ENCODE results near the gene RBM38.

The RBM38 gene

DNA sequence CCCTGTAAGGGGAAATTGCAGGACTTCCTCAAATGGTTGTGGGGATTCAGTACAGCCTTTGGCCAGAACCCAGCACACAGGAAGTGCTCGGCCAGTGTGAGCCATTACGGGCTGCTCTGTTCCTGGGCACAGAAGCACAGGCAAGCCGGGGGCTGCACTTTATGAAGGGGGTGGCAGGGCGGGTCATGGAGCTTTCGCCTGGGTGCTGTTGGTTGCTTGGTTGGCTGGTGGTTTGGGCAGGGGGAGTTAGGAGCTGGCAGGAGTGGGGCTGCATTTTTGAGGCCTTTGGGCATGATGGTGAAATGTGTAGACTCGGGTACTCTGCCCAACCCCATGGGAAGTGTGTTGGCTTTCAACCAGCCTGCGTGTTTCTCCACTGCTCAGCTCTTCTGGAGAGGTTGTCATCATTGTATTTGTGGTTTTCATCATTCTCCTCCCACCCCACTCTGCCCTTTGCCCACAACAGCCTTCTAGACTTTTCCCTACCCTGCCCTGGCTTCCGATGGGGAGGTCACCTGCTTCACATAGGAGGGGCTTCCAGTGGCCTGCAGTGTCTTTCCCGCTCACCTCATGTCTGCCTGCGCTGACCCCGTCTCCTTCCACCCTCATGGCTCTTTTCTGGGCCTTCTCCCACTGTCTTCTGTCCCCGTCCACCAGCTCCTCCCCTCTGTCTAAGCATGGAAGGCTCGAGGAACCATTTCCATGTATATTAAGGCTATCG is 16.1 kb upstream of the RBM38 start:
- DNase-seq: no peak

GRCh38 chr20:57375652-57376230 is 15.5 kb upstream of the RBM38 start:
- no peak for DNase-seq

DNA sequence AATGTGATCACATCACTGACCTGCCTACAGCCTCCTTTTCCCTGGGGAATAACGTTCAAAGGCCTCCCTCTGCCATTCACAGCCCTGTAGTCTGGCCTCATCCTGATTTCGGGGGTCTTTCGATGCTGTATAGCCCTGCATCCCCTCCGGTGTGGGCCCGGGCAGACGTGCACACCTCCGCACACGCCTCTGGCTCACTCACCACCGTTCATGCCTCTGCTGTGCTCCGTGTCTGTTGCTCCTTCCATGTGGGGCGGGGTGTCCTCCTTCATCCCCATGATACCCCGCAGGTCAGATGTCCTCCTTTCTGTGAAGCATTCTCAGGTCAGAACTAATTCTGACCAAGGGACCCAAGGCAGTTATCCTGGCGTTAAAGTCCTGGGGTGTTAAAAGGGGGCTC is 13.8 kb upstream of the RBM38 start:
- no peak for DNase-seq

GRCh38 chr20:57378107-57378506 is 13.1 kb upstream of the RBM38 start:
- DNase-seq: no peak

GRCh38 chr20:57378646-57379262 is 12.4 kb upstream of the RBM38 start:
- no peak for DNase-seq

- no peak for DNase-seq
Measured at GRCh38 chr20:57379263-57379647, 11.9 kb upstream of the RBM38 start.

GRCh38 chr20:57380081-57380750 is 11.0 kb upstream of the RBM38 start:
- no peak for DNase-seq

DNA sequence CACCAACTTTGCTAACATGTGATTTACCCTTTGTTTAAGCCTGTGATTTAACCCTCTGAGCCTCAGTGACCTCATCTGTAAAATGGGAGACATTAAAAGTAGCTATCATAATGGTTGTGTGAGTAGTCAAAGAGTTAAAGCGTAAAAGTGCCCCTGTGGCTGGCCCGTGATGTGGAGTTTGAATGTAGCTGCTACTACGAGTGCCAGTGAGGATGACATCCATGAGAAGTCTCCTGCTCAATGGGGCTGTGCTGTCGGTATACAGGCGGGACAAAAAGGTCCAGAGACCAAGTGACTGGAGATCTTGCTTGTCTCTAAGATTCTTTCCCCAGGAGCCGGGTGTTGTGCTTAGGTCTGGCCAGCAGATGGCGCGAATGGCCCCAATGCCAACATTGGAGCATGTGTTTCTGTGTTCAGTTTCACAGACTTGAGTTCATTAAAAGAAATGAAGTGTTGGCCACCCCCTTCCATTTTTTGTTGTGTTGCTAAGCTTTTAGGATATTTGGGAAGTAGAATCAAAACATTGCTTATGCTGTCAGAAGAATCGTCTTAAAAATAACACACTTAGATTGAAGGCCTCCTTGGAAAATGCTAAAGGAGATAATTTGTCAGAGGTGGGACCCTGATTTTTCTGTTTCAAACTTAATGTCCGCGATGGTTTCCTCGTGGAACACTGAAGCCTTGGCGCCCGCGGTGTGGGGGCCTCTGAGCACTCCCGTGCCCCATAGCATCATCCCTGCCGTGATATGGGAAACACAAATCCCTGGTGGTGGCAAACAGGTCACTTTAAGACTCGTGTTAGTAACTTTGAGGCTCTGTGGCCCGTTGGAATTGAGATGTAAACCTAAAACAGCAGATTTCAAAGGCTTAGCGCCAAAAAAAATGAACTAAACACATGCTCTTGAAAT is 9.3 kb upstream of the RBM38 start:
- peak; percentile 85 for DNase-seq

- DNase-seq: no peak
Measured at GRCh38 chr20:57382516-57382915, 8.7 kb upstream of the RBM38 start.

DNA sequence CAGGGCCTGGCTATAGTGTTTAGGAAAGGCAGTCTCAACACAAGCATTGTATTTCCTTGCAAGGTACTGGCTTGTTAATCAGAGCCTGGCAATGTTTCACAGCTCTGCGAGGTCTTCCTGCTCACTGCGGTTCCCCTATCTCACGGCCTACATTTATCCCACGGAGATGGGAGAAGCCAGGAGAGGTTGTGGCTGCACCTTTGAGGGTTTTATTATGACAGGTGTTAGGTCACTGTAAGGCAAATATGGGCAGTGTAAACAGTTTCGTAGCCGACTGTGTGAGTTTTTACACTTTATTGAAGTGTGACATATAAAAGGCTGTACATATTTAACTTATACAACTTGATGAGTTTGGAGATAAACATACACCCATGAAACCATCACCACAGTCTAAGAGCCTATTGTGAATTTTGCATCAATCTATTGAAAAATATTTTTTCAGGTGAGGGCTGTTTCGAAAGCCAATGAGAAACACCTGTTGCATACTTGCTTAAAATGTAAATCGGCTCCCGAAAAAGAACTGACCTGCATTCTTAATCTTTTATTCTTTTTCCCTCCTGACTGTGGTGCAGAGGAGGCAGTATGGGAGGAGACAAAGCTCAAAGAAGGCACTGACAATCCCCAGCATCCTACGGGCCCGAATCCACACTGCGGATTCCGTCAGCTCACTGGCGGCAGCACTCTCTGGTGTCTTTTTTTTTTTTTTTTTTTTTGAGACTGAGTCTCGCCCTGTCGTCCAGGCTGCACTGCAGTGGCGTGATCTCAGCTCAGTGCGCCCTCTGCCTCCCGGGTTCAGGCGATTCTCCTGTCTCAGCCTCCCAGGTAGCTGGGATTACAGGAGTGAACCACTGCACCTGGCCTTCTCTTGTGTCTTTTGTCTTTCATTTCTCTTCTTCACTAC is 7.5 kb upstream of the RBM38 start:
- no peak for DNase-seq

- DNase-seq: no peak
Measured at GRCh38 chr20:57384486-57384885, 6.7 kb upstream of the RBM38 start.

DNA sequence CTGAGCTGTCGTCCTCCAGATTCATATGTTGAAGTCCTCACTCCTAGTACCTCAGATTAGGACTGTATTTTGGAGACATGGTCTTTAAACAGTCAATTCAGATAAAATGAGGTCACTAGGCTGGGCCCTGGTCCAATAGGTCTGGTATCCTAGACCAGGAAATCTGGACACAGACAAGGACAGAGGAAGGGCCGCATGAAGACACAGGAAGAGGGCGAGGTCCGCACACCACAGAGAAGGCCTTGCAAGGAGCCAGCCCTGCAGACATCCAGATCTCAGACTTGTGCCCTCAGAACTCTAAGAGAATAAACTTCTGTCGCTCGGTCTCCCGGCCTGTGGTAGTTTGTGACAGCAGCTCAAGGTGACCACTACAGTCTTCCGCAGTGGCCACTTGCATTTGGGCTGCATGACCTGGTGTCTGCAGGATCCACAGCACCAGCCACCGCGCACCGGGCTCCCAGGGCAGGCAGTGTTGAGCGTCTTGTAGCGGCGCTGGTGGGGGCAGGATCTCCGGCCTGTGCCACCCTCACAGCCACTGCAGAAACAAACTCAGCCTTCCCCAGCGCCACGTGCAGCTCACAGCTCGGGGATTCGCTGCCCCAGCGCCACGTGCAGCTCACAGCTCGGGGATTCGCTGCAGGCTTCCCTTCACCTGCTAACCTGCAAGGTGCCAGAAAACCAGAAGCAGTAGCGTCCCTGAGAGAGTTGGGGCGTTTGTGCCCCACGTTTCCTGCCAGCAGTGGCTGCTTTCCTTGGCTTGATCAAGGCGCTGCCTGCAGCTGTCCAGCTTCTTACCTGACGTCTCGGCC is 6.0 kb upstream of the RBM38 start:
- no peak for DNase-seq

- no peak for DNase-seq
Measured at GRCh38 chr20:57385940-57386339, 5.3 kb upstream of the RBM38 start.

GRCh38 chr20:57386762-57387161 is 4.4 kb upstream of the RBM38 start:
- no peak for DNase-seq

DNA sequence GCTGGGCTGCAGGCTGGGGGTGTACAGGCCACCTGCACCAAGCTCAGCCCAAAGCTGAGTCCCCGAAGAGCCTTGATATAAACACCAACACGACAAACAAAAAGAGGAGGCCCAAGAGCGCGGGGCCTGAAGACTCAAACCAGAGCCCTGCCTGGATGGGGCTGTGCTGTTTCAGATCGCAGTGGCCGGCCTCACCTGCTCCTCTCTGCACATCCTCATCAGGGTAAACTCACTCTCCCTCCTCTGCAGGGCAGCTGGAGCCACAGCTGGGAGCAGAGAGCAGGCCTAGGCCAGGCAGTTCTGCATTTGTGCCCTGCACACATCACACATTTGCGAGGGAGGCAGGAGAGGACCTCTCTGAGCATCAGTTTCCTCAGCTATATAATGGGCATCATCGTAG is 3.7 kb upstream of the RBM38 start:
- no peak for DNase-seq

DNA sequence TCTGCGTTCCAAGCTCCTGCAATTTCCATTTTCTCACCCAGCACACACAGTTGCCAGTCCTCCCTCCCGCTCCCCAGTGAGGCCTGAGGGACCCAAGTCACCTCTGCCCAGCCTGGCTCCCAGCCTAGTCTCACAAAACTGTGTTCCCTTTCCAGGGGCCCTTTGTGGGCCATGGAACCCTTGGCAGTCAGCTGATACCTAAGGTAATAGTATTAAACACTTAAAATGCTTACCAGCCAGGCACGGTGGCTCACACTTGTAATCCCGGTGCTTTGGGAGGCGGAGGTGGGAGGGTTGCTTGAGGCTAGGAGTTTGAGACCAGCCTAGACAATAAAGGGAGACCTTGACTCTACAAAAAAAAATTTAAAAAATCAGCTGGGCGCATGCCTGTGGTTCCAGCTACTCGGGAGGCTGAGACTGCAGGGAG is 3.2 kb upstream of the RBM38 start:
- no peak for DNase-seq

DNA sequence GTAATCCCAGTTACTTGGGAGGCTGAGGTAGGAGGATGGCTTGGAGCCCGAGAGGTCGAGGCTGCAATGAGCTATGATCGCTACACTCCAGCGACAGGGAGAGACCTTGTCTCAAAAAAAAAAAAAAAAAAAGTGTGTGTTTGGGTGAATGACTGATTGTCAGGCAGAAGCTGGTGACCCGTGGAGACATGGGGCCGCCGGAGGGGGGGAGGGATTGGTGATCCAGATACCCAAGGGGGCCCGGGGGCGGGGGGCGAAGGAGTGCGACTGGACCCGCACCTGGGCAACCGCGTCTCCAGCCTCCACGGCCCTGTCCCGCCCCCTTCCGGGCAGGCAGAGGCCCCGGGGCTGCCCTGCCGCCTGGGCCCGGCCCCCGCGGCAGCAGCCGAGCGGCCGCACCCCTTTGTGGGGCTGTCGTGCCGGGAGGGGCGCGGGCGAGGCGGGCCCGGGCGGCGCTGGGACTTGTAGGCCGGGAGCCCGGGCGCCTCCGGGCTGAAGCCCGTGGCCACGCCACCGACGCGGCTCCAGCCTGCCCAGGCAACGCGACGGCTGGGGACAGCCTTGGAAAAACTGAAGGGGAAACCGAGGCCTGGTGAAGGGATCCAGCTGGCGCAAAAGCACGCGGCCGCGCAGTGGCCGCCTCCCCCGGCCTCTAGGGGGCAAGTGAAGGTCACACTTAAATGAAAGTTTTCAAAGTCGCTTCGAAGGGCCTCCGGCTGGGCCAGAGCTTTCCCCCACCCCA is 2.1 kb upstream of the RBM38 start:
- DNase-seq: peak; percentile 46

- peak; percentile 57 for DNase-seq
Measured at GRCh38 chr20:57389695-57390603, 1.2 kb upstream of the RBM38 start.
